GM13976 (cell line): ENCODE measurements around the gene CCNY.

Experiments used
- DNase-seq: peaks from one replicate; pipeline ENCODE4 v3.0.0; 2012; ENCODE audit warnings: low spot score
- CTCF ChIP-seq: IDR thresholded peaks from 2 replicates; pipeline ENCODE4 v1.5.1; 2012; ENCODE audit warnings: borderline replicate concordance, mild to moderate bottlenecking; ENCODE audit not compliant: insufficient read depth; ENCODE audit errors: extremely low read depth, missing control alignments, control extremely low read depth
- in situ Hi-C: fragments of 300-500 bp; cut with MboI; formaldehyde crosslinking; loops from one replicate; pipeline ENCODE4 v1.12.0; 2022; ENCODE audit warnings: low sequenced_read_pairs, mixed read lengths, inconsistent platforms; ENCODE audit not compliant: unreplicated experiment

CCNY gene

DNA sequence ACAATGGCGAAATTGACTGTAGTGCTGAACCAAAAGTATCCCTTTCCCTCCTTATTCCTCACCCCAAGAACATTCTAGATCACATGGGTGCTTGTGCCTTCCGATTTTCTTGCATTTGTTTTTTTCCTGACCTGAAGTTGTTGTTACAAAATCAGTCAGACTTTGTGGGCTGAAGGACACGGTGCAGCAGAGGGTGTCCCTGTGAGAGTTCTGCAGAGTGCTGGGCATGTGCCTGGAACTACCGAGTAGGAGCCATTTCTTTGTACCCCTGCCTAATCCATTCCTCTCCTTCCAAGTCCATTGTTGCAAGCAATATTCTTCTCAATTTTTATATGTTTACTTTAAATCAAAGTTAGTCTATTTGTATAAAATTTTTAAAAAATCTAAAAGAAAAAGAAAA is 233.5 kb downstream of the CCNY start:
- no peak for TF ChIP-seq CTCF
- DNase-seq, result no peak
- in situ Hi-C loops, result loop anchor here (25.0 kb wide), 1 partner anchor 458 kb away; no protein-coding TSS in a partner anchor

DNA sequence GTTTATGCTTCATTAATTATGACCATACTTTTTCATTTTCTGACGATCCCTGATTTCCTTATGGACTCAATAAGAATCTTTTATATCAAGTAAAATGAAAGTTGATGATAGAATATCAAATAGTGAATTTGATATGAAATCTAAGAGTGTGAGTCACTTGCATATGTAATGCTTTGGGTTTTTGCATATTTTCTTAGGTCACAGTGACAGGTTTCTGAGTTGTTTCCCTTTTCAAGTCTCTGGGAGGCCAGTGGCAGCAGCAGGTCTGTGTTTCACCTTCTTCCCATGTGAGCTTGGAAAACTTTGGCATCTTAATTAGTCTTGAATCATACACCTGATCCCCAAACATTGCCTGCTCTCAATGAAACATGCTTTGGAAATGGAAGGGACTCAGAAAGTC is 234.1 kb downstream of the CCNY start:
- DNase-seq, result no peak
- in situ Hi-C loops, result loop anchor here (25.0 kb wide), 1 partner anchor 458 kb away; no protein-coding TSS in a partner anchor
- no peak for TF ChIP-seq CTCF

- no peak for TF ChIP-seq CTCF
- in situ Hi-C loops, result loop anchor here (25.0 kb wide), 1 partner anchor 460 kb away; no protein-coding TSS in a partner anchor
- no peak for DNase-seq
Observed at GRCh38 chr10:35572583-35572982, 236.3 kb downstream of the CCNY start.

- no peak for DNase-seq
- in situ Hi-C loops, result loop anchor here (25.0 kb wide), 1 partner anchor 461 kb away; no protein-coding TSS in a partner anchor
- no peak for TF ChIP-seq CTCF
Observed at GRCh38 chr10:35573796-35574195, 237.5 kb downstream of the CCNY start.

DNA sequence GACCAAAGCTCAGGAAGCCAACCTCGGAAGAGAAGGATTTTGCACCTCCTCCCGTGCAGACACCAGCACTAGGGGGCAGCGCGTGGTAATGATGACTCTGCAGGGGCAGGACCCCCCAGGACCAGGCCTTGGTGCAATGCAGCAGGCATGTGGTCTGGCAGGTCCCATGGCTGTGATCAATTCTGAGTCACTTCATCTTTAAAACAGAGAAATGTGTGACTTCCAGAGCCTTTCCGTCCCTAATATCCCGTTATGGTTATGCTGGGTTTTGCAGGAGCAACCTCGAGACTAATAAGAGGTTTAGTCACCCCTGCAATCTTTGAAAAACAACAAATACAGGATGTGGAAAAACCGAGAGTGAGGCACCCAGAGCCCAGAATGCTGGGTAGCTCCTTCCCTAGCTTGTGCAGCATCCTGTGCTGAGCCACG is 238.6 kb downstream of the CCNY start:
- TF ChIP-seq CTCF, result no peak
- in situ Hi-C loops, result loop anchor here (25.0 kb wide), 1 partner anchor 463 kb away; no protein-coding TSS in a partner anchor
- DNase-seq, result no peak

GRCh38 chr10:35575640-35576039 is 239.3 kb downstream of the CCNY start:
- DNase-seq, result no peak
- in situ Hi-C loops, result no loop called here
- TF ChIP-seq CTCF, result no peak

- DNase-seq, result no peak
- TF ChIP-seq CTCF, result no peak
- in situ Hi-C loops, result no loop called here
Observed at GRCh38 chr10:35576730-35577129, 240.4 kb downstream of the CCNY start.
